Spleen (tissue), 11 donors: Measurements from ENCODE around the gene NRCAM. TPM values are rescaled to one million over a fixed set of nuclear protein-coding genes. Genes with fewer than 3 reads are reported as not detected.
A peak's percentile ranks its signal among the peaks of the same experiment; 100 is the strongest.

Experiments
- DNase-seq: peaks from one replicate; pipeline ENCODE4 v3.0.0-alpha.2; 2020
- H3K27ac ChIP-seq, 8 donors: fragments of 200-600 bp; sonication (generic) in 7 of 8; 1 replicate in 4 of 8; 2 replicates in 4 of 8; pipeline versions ENCODE4 v1.5.0 to v1.8.0; 2016 to 2021; ENCODE audit warnings: inconsistent platforms in 4 of 8, mild to moderate bottlenecking in 4 of 8, moderate library complexity in 1 of 8
- H3K27me3 ChIP-seq, 7 donors: fragments of 200-600 bp; sonication (generic) in 6 of 7; replicated peaks in 1 of 7; 1 replicate in 4 of 7; 2 replicates in 3 of 7; pipeline versions ENCODE4 v1.5.0 to v1.8.0; 2016 to 2021; ENCODE audit warnings: inconsistent platforms in 3 of 7, mild to moderate bottlenecking in 1 of 7
- H3K36me3 ChIP-seq, 6 donors: fragments of 200-600 bp; sonication (generic) in 5 of 6; 1 replicate in 4 of 6; 2 replicates in 2 of 6; pipeline versions ENCODE4 v1.5.0 to v1.8.0; 2016 to 2021; ENCODE audit warnings: inconsistent platforms in 2 of 6
- H3K4me1 ChIP-seq, 6 donors: fragments of 200-600 bp; sonication (generic) in 5 of 6; 1 replicate in 3 of 6; 2 replicates in 3 of 6; pipeline versions ENCODE4 v1.5.0 to v1.8.0; 2016 to 2021; ENCODE audit warnings: inconsistent platforms in 3 of 6
- H3K4me3 ChIP-seq, 8 donors: fragments of 200-600 bp; sonication (generic) in 7 of 8; 1 replicate in 4 of 8; 2 replicates in 4 of 8; pipeline versions ENCODE4 v1.5.0 to v1.8.0; 2016 to 2021; ENCODE audit warnings: inconsistent platforms in 4 of 8, mild to moderate bottlenecking in 4 of 8, moderate library complexity in 2 of 8
- H3K9me3 ChIP-seq, 8 donors: fragments of 200-600 bp; sonication (generic) in 7 of 8; 1 replicate in 4 of 8; 2 replicates in 4 of 8; pipeline versions ENCODE4 v1.5.0 to v1.8.0; 2016 to 2021; ENCODE audit warnings: inconsistent platforms in 4 of 8
- POLR2A ChIP-seq, 3 donors: fragments of 450-650 bp; IDR thresholded peaks; one replicate each; pipeline ENCODE4 v1.5.1; 2017; ENCODE audit warnings: antibody characterized with exemption in 3 of 3, mild to moderate bottlenecking in 1 of 3
- POLR2AphosphoS5 ChIP-seq, 3 donors: sonication (generic); formaldehyde crosslinking; IDR thresholded peaks; one replicate each; pipeline ENCODE4 v1.5.1; 2017; ENCODE audit warnings: antibody characterized with exemption in 3 of 3
- WGBS, 5 donors: extraction: QIAGEN DNeasy Blood & Tissue Kit in 3 of 5; methylation state at CpG; one replicate each; pipeline versions ENCODE4 v1.1.5 to v1.1.7; 2013 to 2018; 5-methylcytosine and 5-hydroxymethylcytosine counted together
- intact Hi-C: fragments of 100-400 bp; cut with DNase I; formaldehyde crosslinking; loops from one replicate; pipeline ENCODE4 v1.15.0; 2023; ENCODE audit warnings: low total_unique reads
- polyA plus RNA-seq, 3 donors: library from polyadenylated mRNA; stranded (reverse); fragments of 200-250 nt; gene quantifications; one replicate each; pipeline ENCODE4 v1.2.1, GENCODE V29; 2013
- total RNA-seq, 7 donors: library from RNA; depleted of rRNA in 3 of 7; stranded (reverse); fragments of >200 nt in 3 of 7; fragmentation: NEBNext Ultra II Directional in 4 of 7; extraction: Animal tissue kit (Norgen Biotek cat#: 25700) in 4 of 7; gene quantifications; one replicate each; pipeline versions ENCODE4 v1.1.0 to v1.2.1, GENCODE V29; 2016 to 2021
- TF ChIP-seq, protein P1 (sequence below), 11 experiments: fragments of 200-600 bp in 7 of 11; fragments of 450-650 bp in 4 of 11; sonication (generic) in 4 of 11; IDR thresholded peaks in 8 of 11; conservative IDR thresholded peaks in 3 of 11; 1 replicate in 7 of 11; 2 replicates in 4 of 11; pipeline versions ENCODE4 v1.4.0 to v1.8.0; 2016 to 2021; ENCODE audit warnings: antibody characterized with exemption in 11 of 11, inconsistent platforms in 4 of 11, mild to moderate bottlenecking in 1 of 11
- donor health status: healthy with polysubstance abuse.
- donor health status: DM: no; HTN: no; CAD: no; lungs with moderate emphysema.
- donor health status: DM: no; HTN: no; CAD: no.
- donor health status: Bipolar disorder and iron deficiency.
- donor health status: healthy.
- donor health status: DM: no; HTN: no; CAD: no.
- donor health status: DM: yes; HTN: yes; CAD: no.

Gene NRCAM
- total and polyA plus RNA-seq, 10 donors = 4.1 to 88.5 (median 15.0) TPM

DNA sequence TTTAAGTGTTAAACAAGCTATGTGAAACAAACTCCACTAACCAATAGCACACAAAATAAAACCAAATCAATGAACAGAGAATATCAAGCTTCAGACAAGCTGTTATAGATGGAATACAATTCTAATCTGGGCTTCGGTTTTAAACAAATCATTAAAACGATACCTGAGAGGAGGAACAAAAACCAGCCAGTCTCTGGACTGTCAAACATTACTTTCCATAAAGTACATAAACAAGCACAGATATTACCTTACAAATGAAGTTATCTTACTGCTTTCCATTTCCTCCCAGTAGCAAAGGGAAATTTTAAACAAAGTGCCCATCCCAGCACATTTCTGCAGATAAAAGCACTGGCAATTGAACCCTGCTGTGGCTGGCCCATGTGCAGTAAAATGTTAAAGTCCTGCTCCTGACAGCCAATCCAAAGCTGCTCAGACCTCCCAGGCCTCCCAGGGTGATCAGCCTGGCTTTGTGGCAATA is 128.0 kb downstream of the NRCAM start:
- H3K27me3 ChIP-seq = no peaks in the 10 kb centered on the region
- TF ChIP-seq POLR2AphosphoS5 (IDR thresholded peaks at IDR 0.05) = no peak
- TF ChIP-seq POLR2A (IDR thresholded peaks at IDR 0.05) = no peak
- TF ChIP-seq, protein P1, sequence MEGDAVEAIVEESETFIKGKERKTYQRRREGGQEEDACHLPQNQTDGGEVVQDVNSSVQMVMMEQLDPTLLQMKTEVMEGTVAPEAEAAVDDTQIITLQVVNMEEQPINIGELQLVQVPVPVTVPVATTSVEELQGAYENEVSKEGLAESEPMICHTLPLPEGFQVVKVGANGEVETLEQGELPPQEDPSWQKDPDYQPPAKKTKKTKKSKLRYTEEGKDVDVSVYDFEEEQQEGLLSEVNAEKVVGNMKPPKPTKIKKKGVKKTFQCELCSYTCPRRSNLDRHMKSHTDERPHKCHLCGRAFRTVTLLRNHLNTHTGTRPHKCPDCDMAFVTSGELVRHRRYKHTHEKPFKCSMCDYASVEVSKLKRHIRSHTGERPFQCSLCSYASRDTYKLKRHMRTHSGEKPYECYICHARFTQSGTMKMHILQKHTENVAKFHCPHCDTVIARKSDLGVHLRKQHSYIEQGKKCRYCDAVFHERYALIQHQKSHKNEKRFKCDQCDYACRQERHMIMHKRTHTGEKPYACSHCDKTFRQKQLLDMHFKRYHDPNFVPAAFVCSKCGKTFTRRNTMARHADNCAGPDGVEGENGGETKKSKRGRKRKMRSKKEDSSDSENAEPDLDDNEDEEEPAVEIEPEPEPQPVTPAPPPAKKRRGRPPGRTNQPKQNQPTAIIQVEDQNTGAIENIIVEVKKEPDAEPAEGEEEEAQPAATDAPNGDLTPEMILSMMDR (IDR thresholded peaks at IDR 0.05 in 8 of 11, conservative IDR thresholded peaks at IDR 0.05 in 3 of 11) = no peak
- H3K4me1 ChIP-seq = peaks cover 0 to 8% (median 0%) of the 10 kb centered on the region in 6 donors
- no peak overlapping the region for H3K4me3 ChIP-seq
- intact Hi-C loops = no loop called here
- peak overlapping the region in 4 of 8 donors; percentile 44 to 68 (median 54) for H3K27ac ChIP-seq
- no peaks in the 10 kb centered on the region for H3K9me3 ChIP-seq
- 35 to 80% (median 66%) methylated on average over 2 of the region's 2 CpGs for WGBS, 5 donors
- no peak for DNase-seq
- H3K36me3 ChIP-seq = no peaks in the 10 kb centered on the region

DNA sequence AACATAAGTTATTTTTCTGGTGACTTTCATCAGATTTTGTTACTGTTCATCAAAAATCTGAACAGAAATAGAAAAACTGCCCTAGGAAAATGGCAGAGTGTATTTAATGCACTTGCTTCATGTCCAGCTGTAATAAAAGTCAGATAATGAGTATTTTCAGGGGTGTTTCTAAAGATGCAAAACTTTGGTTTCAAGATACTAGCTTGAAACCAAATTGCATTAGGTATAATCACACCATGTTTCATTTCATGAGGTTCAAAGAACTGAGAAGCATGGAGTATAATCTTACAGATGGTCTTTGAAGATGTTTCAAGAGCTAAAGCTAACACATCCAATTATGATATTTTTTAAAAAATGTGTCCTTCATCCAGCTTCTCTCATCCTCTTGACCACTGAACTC is 128.9 kb downstream of the NRCAM start:
- intact Hi-C loops = no loop called here
- no peak for DNase-seq
- Histone ChIP-seq H3K27me3 (no peaks in the 10 kb centered on the region), H3K4me1 (peaks cover 0 to 11% (median 0%) of the 10 kb centered on the region in 6 donors), H3K9me3 (no peaks in the 10 kb centered on the region), H3K36me3 (no peaks in the 10 kb centered on the region), H3K4me3 (no peak overlapping the region), H3K27ac (peak overlapping the region in 2 of 8 donors; percentile 44 to 68)
- TF ChIP-seq, protein P1 (IDR thresholded peaks at IDR 0.05 in 8 of 11, conservative IDR thresholded peaks at IDR 0.05 in 3 of 11) = no peak
- TF ChIP-seq POLR2AphosphoS5 (IDR thresholded peaks at IDR 0.05) (no peak), POLR2A (IDR thresholded peaks at IDR 0.05) (no peak)

DNA sequence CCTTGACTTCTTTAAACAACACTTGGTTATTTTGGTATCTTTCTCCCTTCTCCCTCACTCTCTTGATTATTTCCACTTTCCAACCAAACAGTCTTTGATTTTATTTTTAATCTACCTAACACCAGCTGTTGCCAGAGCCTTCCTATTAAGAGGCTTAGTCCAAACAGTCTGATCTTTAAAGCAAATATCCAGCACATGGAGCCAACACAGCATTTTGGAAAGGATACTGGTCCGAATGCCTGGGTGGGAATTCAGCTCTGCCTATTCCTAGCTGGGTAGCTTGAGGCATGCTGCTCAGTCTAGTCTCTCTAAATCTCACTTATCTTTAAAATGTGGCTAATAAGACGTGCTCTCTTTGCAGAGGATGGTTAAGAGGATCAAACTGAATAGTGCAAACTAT is 129.3 kb downstream of the NRCAM start:
- peak overlapping the region in 2 of 8 donors; percentile 44 to 68 for H3K27ac ChIP-seq
- intact Hi-C loops = no loop called here
- no peaks in the 10 kb centered on the region for H3K36me3 ChIP-seq
- H3K4me3 ChIP-seq = no peak overlapping the region
- 75 to 83% (median 78%) methylated on average over 2 of the region's 2 CpGs for WGBS, 5 donors
- TF ChIP-seq POLR2AphosphoS5 (IDR thresholded peaks at IDR 0.05) = no peak
- no peak for TF ChIP-seq POLR2A (IDR thresholded peaks at IDR 0.05)
- TF ChIP-seq, protein P1 (IDR thresholded peaks at IDR 0.05 in 8 of 11, conservative IDR thresholded peaks at IDR 0.05 in 3 of 11) = no peak
- DNase-seq = no peak
- no peaks in the 10 kb centered on the region for H3K27me3 ChIP-seq
- H3K4me1 ChIP-seq = peaks cover 0 to 11% (median 0%) of the 10 kb centered on the region in 6 donors
- H3K9me3 ChIP-seq = no peaks in the 10 kb centered on the region

DNA sequence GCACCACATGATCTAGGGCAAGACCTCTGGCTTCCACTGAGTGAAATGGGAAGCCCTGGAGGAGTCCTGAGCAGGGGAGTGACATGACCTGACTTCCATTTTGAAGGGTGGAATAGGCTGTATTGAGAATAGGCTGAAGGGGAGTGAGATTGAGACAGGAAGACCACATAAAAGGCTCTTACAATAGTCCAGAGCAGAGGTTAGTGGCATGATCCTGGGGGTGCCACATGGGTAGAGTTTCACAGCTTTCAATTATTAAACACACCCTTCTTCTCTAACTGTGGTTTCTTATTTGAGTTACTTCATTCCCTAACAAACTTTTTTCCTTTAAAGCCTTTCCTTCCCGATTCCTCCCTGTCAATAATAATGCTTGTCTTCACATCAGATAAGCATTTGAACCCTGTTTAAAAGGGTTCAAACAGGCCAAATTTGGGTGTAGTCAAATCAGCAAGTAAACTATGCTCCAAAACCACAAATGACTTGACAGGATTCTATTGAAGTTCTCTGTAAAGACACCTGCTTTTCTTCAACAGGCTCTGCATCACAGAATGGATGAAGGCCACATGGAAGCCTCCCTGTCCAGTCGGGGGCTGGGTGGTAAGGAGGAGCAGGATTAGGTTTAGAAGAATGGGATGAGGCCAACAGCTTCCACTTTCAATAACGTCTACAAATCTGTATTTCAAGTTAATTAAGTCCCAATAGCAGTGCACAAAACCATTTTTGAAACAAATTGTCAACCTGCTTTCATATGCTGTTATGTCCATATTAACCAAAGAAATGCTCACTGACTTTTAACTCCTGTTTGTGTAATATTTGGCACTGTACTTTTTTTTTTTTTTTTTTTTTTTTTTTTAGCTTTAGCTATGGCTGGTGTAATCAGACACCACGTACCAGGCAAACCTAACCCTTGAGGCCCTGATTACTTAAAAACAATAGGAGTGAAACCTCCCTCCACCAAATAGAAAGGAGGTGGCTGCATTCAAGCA is 131.9 kb downstream of the NRCAM start:
- H3K4me1 ChIP-seq = peaks cover 0 to 11% (median 0%) of the 10 kb centered on the region in 6 donors
- peak overlapping the region in 3 of 8 donors; percentile 16 to 41 (median 26) for H3K27ac ChIP-seq
- no peak for DNase-seq
- no peaks in the 10 kb centered on the region for H3K36me3 ChIP-seq
- intact Hi-C loops = no loop called here
- no peaks in the 10 kb centered on the region for H3K27me3 ChIP-seq
- no peak for TF ChIP-seq POLR2AphosphoS5 (IDR thresholded peaks at IDR 0.05)
- TF ChIP-seq, protein P1 (IDR thresholded peaks at IDR 0.05 in 8 of 11, conservative IDR thresholded peaks at IDR 0.05 in 3 of 11) = no peak
- TF ChIP-seq POLR2A (IDR thresholded peaks at IDR 0.05) = no peak
- no peaks in the 10 kb centered on the region for H3K9me3 ChIP-seq
- no peak overlapping the region for H3K4me3 ChIP-seq
- 75 to 89% (median 79%) methylated on average over 4 of the region's 4 CpGs for WGBS, 5 donors
